GM18519 (cell line): ENCODE data around the gene GPR158.
"Not testable (repeated sequence)": the region's sequence is repeated elsewhere in the genome, so short reads cannot be mapped to it uniquely, and the experiment has no call there.

Experiments
- ATAC-seq: cut with Tn5 transposase; IDR thresholded peaks from one replicate; pipeline ENCODE4 v1.9.1; 2021; ENCODE audit warnings: mild to moderate bottlenecking, moderate library complexity; ENCODE audit not compliant: unreplicated experiment, low FRiP score

GPR158 gene

GRCh38 chr10:25174461-25175230 is at the start of gene GPR158:
Gene GPR158, plus strand, starts transcription at chr10:25175001. Its CDS starts 420 bp downstream, at chr10:25175421.
- ATAC-seq = no peak

- no peak for ATAC-seq
Measured at GRCh38 chr10:25125201-25125611, 49.6 kb upstream of the GPR158 start.

GRCh38 chr10:25129592-25129991 is 45.2 kb upstream of the GPR158 start:
- no peak for ATAC-seq

- ATAC-seq = no peak
Measured at GRCh38 chr10:25130906-25131305, 43.9 kb upstream of the GPR158 start.

DNA sequence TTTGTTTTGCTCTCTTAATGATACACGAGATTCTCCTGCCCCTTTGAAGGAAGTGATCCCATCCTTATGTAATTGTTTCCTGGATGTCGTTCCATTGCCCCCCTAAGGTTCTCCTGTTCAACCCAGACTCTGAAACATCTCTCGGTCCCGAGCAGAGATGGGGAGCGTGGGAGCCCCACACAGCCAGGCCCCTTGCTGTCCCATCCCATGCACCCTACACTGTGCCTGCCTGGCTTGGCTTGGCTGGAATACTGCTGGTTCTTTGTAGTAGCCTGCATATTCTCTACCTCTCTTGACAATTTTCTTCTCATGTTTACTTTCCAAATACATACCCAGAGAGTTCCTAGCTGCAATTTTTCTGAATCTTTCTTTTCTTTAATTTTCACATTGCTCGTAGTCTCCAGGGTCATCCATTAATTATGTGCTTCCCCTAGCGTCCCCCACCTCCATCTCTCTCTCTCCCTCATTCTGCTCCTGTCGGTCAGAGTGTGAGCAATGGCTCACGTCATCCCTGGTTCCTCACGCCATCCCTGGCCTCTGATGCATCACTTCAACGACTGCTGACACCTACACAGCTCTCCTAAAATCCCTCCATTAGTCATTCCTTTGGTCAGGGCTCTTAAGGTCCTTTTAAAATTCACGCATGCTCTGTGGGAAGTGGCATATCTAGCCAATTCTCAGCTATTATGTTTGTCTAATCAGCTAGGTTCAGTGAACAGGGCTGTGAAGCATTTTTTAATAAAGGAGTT is 32.5 kb upstream of the GPR158 start:
- ATAC-seq = no peak

- no peak for ATAC-seq
Measured at GRCh38 chr10:25157650-25158049, 17.2 kb upstream of the GPR158 start.

- ATAC-seq = no peak
Measured at GRCh38 chr10:25159591-25159990, 15.2 kb upstream of the GPR158 start.

GRCh38 chr10:25162391-25162790 is 12.4 kb upstream of the GPR158 start:
- ATAC-seq = no peak

DNA sequence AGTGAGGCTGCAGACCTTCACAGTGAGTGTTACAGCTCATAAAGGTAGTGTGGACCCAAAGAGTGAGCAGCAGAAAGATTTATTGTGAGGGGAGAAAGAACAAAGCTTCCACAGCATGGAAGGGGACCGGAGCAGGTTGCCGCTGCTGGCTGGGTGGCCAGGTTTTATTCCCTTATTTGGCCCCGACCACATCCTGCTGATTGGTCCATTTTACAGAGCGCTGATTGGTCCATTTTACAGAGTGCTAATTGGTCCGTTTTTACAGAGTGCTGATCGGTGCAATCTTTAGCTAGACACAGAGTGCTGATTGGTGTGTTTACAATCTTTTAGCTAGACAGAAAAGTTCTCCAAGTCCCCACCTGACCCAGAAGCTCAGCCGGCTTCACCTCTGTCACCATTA is 11.3 kb upstream of the GPR158 start:
- ATAC-seq = not testable (repeated sequence)

DNA sequence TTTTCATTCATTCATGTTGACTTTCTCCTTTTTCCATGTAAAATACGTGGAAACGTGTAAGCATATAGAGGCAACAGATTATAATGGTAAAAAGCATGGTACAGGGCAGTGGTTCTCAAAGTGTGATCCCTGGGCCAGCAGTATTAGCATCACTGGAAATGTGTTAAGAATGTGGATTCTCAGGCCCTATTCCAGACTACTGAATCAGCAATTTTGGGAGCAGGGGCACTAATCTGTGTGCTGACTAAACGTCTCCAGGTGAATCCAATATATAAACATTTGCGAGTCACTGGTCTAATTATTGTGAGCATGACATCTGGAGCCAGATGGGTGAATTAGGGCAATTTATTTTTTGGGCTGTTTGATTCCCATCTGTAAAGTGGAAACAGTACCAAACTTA is 5.1 kb upstream of the GPR158 start:
- ATAC-seq = no peak

GRCh38 chr10:25170627-25171026 is 4.2 kb upstream of the GPR158 start:
- ATAC-seq = no peak

DNA sequence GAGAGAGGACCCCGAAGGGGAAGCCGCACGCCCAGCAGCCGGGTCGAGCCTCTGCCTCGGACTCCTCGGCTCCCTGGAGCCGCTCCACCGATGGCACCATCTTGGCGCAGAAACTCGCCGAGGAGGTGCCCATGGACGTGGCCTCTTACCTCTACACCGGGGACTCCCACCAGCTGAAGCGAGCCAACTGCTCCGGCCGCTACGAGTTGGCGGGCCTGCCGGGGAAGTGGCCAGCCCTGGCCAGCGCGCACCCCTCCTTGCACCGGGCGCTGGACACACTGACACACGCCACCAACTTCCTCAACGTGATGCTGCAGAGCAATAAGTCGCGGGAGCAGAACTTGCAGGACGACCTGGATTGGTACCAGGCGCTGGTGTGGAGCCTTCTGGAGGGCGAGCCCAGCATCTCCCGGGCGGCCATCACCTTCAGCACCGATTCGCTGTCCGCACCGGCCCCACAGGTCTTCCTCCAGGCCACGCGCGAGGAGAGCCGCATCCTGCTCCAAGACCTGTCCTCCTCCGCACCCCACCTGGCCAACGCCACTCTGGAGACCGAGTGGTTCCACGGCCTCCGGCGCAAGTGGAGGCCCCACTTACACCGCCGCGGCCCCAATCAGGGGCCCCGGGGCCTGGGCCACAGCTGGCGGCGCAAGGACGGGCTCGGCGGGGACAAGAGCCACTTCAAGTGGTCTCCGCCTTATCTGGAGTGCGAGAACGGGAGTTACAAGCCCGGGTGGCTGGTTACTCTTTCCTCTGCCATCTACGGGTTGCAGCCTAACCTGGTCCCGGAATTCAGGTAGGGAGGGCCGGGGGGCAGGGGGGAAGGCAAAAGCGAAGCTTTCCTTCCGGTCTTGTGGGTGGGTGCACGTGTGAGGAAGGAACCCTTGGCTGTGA is 973 bp downstream of the GPR158 start:
- no peak for ATAC-seq

GRCh38 chr10:25176421-25176968 is 1.7 kb downstream of the GPR158 start:
- ATAC-seq = no peak

GRCh38 chr10:25177093-25177753 is 2.4 kb downstream of the GPR158 start:
- no peak for ATAC-seq

DNA sequence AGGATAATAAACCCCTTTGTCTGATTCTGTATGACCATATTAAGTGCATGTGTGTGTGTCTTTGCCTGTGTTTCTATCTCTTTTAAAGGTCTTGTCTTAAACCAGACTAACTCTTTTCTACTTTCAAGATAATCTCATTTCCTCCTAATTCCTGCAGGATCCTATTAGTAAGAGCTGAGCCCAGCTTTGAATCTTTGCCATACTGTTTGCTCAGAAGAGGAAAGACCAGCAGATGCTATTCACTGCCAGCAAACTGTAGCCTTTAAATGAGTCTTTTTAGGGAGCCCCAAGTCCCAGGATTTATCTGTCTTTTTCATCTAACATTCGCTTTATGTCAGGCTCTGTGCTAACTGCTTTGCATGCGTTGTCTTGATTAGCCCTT is 2.9 kb downstream of the GPR158 start:
- no peak for ATAC-seq

- no peak for ATAC-seq
Measured at GRCh38 chr10:25178411-25178810, 3.6 kb downstream of the GPR158 start.

GRCh38 chr10:25180801-25181200 is 6.0 kb downstream of the GPR158 start:
- no peak for ATAC-seq

DNA sequence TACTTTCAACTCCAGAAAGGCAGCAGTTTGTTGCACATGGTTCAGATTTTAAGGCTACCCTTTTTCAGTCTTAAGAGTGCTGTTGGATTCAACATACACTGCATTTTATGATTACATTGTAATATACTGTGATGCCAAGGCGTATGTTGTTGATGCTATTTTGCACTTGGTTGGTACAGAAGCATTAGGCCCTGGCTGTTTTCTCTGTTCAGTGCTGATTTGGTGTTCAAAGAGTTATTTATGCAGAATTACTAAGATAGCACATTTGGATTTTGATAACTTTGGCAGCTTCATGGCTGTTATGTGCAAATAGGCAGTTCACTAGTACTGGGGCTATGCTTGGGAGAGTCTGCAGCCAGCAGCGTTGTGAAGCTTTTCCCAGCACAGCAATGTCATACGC is 7.8 kb downstream of the GPR158 start:
- ATAC-seq = no peak

GRCh38 chr10:25191162-25191895 is 16.5 kb downstream of the GPR158 start:
- ATAC-seq = no peak
